H1 (cell line): Measurements from ENCODE around the gene MPHOSPH9. TPM values are rescaled to one million over a fixed set of nuclear protein-coding genes. Genes with fewer than 3 reads are reported as not detected.

Source experiments
- CEBPB ChIP-seq: IDR thresholded peaks from 2 replicates; pipeline ENCODE4 v1.6.1; 2012; ENCODE audit warnings: low read depth, low read length
- CHD7 ChIP-seq: fragments of 300-600 bp; sonication (generic); IDR thresholded peaks from 2 replicates; pipeline ENCODE4 v1.7.1; 2012; ENCODE audit warnings: low read length, moderate library complexity, mild to moderate bottlenecking, inconsistent platforms; ENCODE audit not compliant: insufficient replicate concordance
- RNF2 ChIP-seq: fragments of 200-900, 300-1000 bp; sonication (generic); IDR thresholded peaks from 2 replicates; pipeline ENCODE4 v1.7.1; 2016; ENCODE audit warnings: borderline replicate concordance, low read depth, mild to moderate bottlenecking, antibody characterized with exemption, low read length; ENCODE audit not compliant: poor library complexity, severe bottlenecking; ENCODE audit errors: missing control alignments
- polyA plus RNA-seq, 7 experiments: library from polyadenylated mRNA; depleted of rRNA in 3 of 7; stranded (reverse) in 5 of 7; unstranded in 2 of 7; fragments of >200 nt in 5 of 7; fragments of 200-250 nt in 2 of 7; gene quantifications; 1 replicate in 5 of 7; 2 replicates in 1 of 7; 4 replicates in 1 of 7; pipeline versions ENCODE4 v1.2.1 to v1.2.3, GENCODE V29; 2011 to 2013; ENCODE audit warnings: missing spikeins in 2 of 7, mixed read lengths in 2 of 7
- total RNA-seq: library from RNA; stranded (reverse); fragmentation: NEBNext Ultra II Directional; extraction: Animal tissue kit (Norgen Biotek cat#: 25700); gene quantifications from 2 replicates; pipeline ENCODE4 v1.2.1, GENCODE V29; 2021

The MPHOSPH9 gene
- total and polyA plus RNA-seq, 2 of the 8 experiments (the other 6 are each of a cell fraction or from before 2014, with no cell fraction given), result 8.8 to 48.8 TPM

DNA sequence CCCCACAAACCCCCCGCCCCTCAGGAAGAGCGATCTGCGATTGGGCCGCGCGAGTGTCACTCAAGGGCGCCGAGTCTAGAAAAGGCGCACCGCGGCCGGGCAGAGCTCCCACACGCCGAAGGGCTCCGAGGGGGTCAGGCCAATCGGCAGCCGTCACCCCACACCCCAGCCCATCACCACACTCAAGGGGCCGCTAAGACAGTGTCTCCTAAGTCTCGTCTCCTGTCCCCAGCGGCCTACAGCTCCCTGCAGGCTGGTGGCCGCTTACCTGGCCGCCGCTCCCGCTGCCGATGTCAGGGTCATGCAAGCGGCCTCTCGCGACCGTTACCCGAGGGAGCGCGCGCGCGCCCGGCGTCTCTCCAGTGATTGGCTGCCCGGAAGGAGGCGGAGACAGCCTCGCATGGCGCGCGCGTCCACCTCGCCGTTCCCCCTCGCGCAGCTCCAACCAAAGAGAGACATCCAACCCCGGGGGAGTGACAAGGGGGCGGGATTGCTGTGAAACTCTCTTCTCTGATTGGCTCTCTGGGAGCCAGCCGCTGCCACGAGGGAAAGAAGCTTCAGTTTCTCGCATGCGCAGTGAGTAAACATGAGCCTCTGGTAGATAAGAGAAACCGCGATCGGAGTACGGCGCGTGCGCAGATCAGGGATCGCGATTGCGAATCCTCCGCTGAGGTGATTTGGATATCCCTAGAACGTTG lies at the start of gene MPHOSPH9, which contains the start of gene MTRFR (continued):
- TF ChIP-seq CHD7 (no peak), CEBPB (no peak), RNF2 (no peak)
